SK-N-MC (cell line): ENCODE measurements around the gene CLHC1.
A peak's percentile ranks its signal among the peaks of the same experiment; 100 is the strongest.
"Not testable (repeated sequence)": the region's sequence is repeated elsewhere in the genome, so short reads cannot be mapped to it uniquely, and the experiment has no call there.

Source experiments
- DNase-seq: peaks from one replicate; pipeline ENCODE4 v3.0.0-alpha.2; 2011; ENCODE audit warnings: low read depth, low spot score
- H3K27ac ChIP-seq: fragments of 200-600 bp; sonication (generic); 2 replicates; pipeline ENCODE4 v1.5.1; 2016; ENCODE audit warnings: mixed run types
- H3K36me3 ChIP-seq: fragments of 200-600 bp; sonication (generic); 2 replicates; pipeline ENCODE4 v1.6.1; 2017; ENCODE audit warnings: antibody characterized with exemption, low read length, mixed read lengths; ENCODE audit not compliant: insufficient read depth
- H3K4me3 ChIP-seq: fragments of 200-600 bp; sonication (generic); 2 replicates; pipeline ENCODE4 v1.5.1; 2016
- H3K9ac ChIP-seq: fragments of 200-600 bp; sonication (generic); 2 replicates; pipeline ENCODE4 v1.8.0; 2017; ENCODE audit warnings: mixed run types, mixed read lengths; ENCODE audit not compliant: insufficient read length
- H3K9me3 ChIP-seq: fragments of 200-600 bp; sonication (generic); 2 replicates; pipeline ENCODE4 v1.6.1; 2017; ENCODE audit warnings: low read depth, mild to moderate bottlenecking, antibody characterized with exemption, low read length, moderate library complexity, mixed read lengths
- EZH2 ChIP-seq: fragments of 200-600 bp; sonication (generic); IDR thresholded peaks from one replicate; pipeline ENCODE4 v1.6.1; 2017; ENCODE audit warnings: antibody characterized with exemption
- FOXP2 ChIP-seq: optimal IDR thresholded peaks from 2 replicates; pipeline ENCODE3; 2011; ENCODE audit warnings: mild to moderate bottlenecking, moderate library complexity; ENCODE audit not compliant: insufficient read depth; ENCODE audit errors: extremely low read length, control extremely low read depth
- POLR2AphosphoS5 ChIP-seq: IDR thresholded peaks from 2 replicates; pipeline ENCODE4 v1.6.1; 2012; ENCODE audit warnings: mild to moderate bottlenecking, low read depth, low read length, borderline replicate concordance

CLHC1 gene

GRCh38 chr2:55232084-55232862, at the start of gene CLHC1, which contains the start of gene RPS27A:
TSS of gene CLHC1 (minus strand) at chr2:55232293. CDS start at chr2:55222411, 9,882 bp downstream.
TSS of gene RPS27A (plus strand) at chr2:55232688. CDS start at chr2:55232825, 137 bp downstream.
- peak within 1 kb of the TSS; percentile 90 for H3K4me3 ChIP-seq
- DNase-seq, result peak; percentile 97
- peak within 1 kb of the TSS; percentile 99 for H3K9ac ChIP-seq
- peaks cover 42% of the 10 kb centered on the region for H3K36me3 ChIP-seq
- H3K9me3 ChIP-seq, result no peaks in the 10 kb centered on the region
- TF ChIP-seq POLR2AphosphoS5 (peak; percentile 93), EZH2 (no peak), FOXP2 (peak; percentile 80)
- peak within 1 kb of the TSS; percentile 99 for H3K27ac ChIP-seq

- not testable (repeated sequence) for DNase-seq, H3K27ac ChIP-seq, H3K36me3 ChIP-seq, H3K9ac ChIP-seq, H3K4me3 ChIP-seq, H3K9me3 ChIP-seq
Observed at GRCh38 chr2:55280851-55281546, 48.9 kb upstream of the CLHC1 start.

- H3K9me3 ChIP-seq, H3K27ac ChIP-seq, DNase-seq, H3K9ac ChIP-seq, H3K36me3 ChIP-seq, H3K4me3 ChIP-seq: not testable (repeated sequence)
Observed at GRCh38 chr2:55279859-55280424, 47.8 kb upstream of the CLHC1 start.

- not testable (repeated sequence) for H3K9me3 ChIP-seq, H3K9ac ChIP-seq, H3K27ac ChIP-seq, DNase-seq, H3K4me3 ChIP-seq, H3K36me3 ChIP-seq
Observed at GRCh38 chr2:55279214-55279835, 47.2 kb upstream of the CLHC1 start.

GRCh38 chr2:55277310-55277709, 45.2 kb upstream of the CLHC1 start:
- Histone ChIP-seq H3K36me3 (no peaks in the 10 kb centered on the region), H3K9me3 (no peaks in the 10 kb centered on the region), H3K9ac (no peak overlapping the region), H3K4me3 (no peak overlapping the region), H3K27ac (no peak overlapping the region)
- DNase-seq, result no peak
- TF ChIP-seq FOXP2 (no peak), POLR2AphosphoS5 (no peak), EZH2 (no peak)

GRCh38 chr2:55274346-55274745, 42.3 kb upstream of the CLHC1 start:
- H3K4me3 ChIP-seq, DNase-seq, H3K9ac ChIP-seq, H3K27ac ChIP-seq, H3K36me3 ChIP-seq, H3K9me3 ChIP-seq: not testable (repeated sequence)

GRCh38 chr2:55269645-55269990, 37.5 kb upstream of the CLHC1 start:
- no peaks in the 10 kb centered on the region for H3K9me3 ChIP-seq
- TF ChIP-seq POLR2AphosphoS5 (no peak), EZH2 (no peak), FOXP2 (no peak)
- H3K36me3 ChIP-seq, result no peaks in the 10 kb centered on the region
- peak overlapping the region; percentile 73 for H3K27ac ChIP-seq
- peak overlapping the region; percentile 84 for H3K4me3 ChIP-seq
- H3K9ac ChIP-seq, result peak overlapping the region; percentile 93
- no peak for DNase-seq

GRCh38 chr2:55268907-55269644, 37.0 kb upstream of the CLHC1 start, which contains the start of gene MTIF2:
TSS of gene MTIF2 (minus strand) at chr2:55269231. CDS start at chr2:55263858, 5,373 bp downstream.
- TF ChIP-seq EZH2 (no peak), POLR2AphosphoS5 (peak; percentile 97)
- peak; percentile 51 for DNase-seq
- peak within 1 kb of the TSS; percentile 93 for H3K9ac ChIP-seq
- peak within 1 kb of the TSS; percentile 84 for H3K4me3 ChIP-seq
- H3K9me3 ChIP-seq, result no peaks in the 10 kb centered on the region
- no peaks in the 10 kb centered on the region; the same call in 1 of the 2 replicates for H3K36me3 ChIP-seq
- peak within 1 kb of the TSS; percentile 73 for H3K27ac ChIP-seq
